Lung (tissue), 12 donors: Measurements from ENCODE around the gene NTN1. TPM values are rescaled to one million over a fixed set of nuclear protein-coding genes. Genes with fewer than 3 reads are reported as not detected.

Experiments used
- ATAC-seq: fragments of 200-7000 bp; cut with Tn5 transposase; one replicate; pipeline ENCODE4 v1.9.1; 2020; ENCODE audit warnings: moderate number of reproducible peaks; ENCODE audit not compliant: insufficient read depth, low FRiP score
- DNase-seq, 3 donors: peaks; one replicate each; pipeline ENCODE4 v3.0.0-alpha.2; 2013 to 2017
- H3K27ac ChIP-seq, 2 donors: one replicate each; pipeline ENCODE4 v1.5.1; 2013; ENCODE audit warnings: mild to moderate bottlenecking in 2 of 2, moderate library complexity in 2 of 2, control low read depth in 1 of 2, inconsistent platforms in 1 of 2, low read depth in 1 of 2, low read length in 1 of 2
- H3K27me3 ChIP-seq, 3 donors: one replicate each; pipeline ENCODE4 v1.5.1; 2013; ENCODE audit warnings: low read length in 2 of 3; ENCODE audit not compliant: control insufficient read depth in 3 of 3, insufficient read depth in 3 of 3
- H3K36me3 ChIP-seq, 4 donors: one replicate each; pipeline ENCODE4 v1.5.1; 2013; ENCODE audit warnings: low read length in 4 of 4, mild to moderate bottlenecking in 1 of 4, moderate library complexity in 1 of 4; ENCODE audit not compliant: control insufficient read depth in 4 of 4, insufficient read depth in 4 of 4
- H3K4me1 ChIP-seq, 5 donors: one replicate each; pipeline ENCODE4 v1.5.1; 2013; ENCODE audit warnings: low read length in 5 of 5, mild to moderate bottlenecking in 2 of 5, moderate library complexity in 1 of 5; ENCODE audit not compliant: control insufficient read depth in 5 of 5, insufficient read depth in 5 of 5
- H3K4me3 ChIP-seq: one replicate; pipeline ENCODE4 v1.5.1; 2013; ENCODE audit warnings: mild to moderate bottlenecking, control low read depth, moderate library complexity
- H3K9ac ChIP-seq, 2 donors: one replicate each; pipeline ENCODE4 v1.5.1; 2013; ENCODE audit warnings: low read length in 2 of 2, control low read depth in 1 of 2; ENCODE audit not compliant: insufficient read depth in 1 of 2
- H3K9me3 ChIP-seq, 4 donors: one replicate each; pipeline ENCODE4 v1.5.1; 2013; ENCODE audit warnings: low read length in 3 of 4, mild to moderate bottlenecking in 1 of 4, moderate library complexity in 1 of 4; ENCODE audit not compliant: control insufficient read depth in 4 of 4, insufficient read depth in 3 of 4
- WGBS, 2 donors: extraction: QIAGEN DNeasy Blood & Tissue Kit; methylation state at CpG; one replicate each; pipeline ENCODE4 v1.1.7; 2013; 5-methylcytosine and 5-hydroxymethylcytosine counted together
- polyA plus RNA-seq, 2 donors: library from polyadenylated mRNA; stranded (reverse); fragments of 200-250 nt; gene quantifications; one replicate each; pipeline ENCODE4 v1.2.1, GENCODE V29; 2013
- total RNA-seq, 2 donors: library from RNA; depleted of rRNA in 1 of 2; stranded (reverse); fragments of >200 nt in 1 of 2; gene quantifications; one replicate each; pipeline ENCODE4 v1.2.1, GENCODE V29; 2014 to 2021
- TF ChIP-seq, protein P1 (sequence below): IDR thresholded peaks from 2 replicates; pipeline ENCODE4 v1.5.1; 2012; ENCODE audit warnings: mild to moderate bottlenecking; ENCODE audit errors: control extremely low read depth, extremely low read depth
- donor health status: control.
- donor health status: control.
- donor health status: Bipolar disorder and iron deficiency.
- donor health status: healthy.
- donor health status: DM: yes; HTN: yes; CAD: no.

Gene NTN1
- total and polyA plus RNA-seq, 4 donors: 3.6 to 17.1 (median 7.8) TPM

DNA sequence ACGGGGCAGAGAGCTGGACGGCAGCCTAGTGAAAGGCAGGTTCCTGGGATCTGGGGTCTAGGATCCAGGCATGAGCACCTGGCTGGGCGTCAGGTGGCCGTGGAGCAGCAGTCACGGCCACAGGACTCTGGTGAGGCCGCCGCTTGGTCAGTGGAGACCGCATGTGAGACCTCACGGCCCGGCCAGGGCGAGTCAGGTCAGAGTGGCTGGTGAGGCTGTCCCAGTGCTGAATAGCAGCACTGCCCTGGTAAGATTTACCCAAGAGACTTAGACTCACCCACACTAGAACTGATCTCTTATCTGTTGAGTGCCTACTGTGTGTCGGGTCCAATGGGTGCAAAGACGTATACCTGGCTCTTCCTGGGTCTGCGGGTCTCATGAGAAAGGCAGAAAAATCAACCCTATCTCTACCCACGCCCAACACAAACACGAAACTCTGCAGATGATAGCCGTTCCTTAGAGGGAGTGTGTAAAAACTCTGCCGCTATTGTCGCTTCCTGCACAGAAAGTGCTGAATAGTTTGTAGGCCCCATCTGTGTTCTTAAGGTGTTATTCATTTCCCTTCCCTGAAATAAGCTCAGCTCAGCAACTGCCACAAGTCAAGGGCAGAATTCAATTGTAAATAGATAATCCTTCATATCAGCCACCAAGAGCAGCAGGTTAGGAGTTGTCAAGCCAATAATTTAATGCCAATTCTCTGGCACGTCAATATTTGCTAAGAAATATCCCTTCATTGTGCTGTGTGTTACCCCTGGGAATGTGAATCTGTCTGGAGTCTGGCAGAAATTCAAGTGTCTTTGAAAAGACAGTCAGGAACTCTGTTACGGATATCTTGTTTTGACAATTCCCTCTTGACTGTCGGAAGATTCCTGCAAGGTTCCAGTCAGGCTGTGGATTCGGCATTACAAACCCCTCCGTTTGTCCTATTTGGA, 240.0 kb downstream of the NTN1 start:
- ATAC-seq (no peak), DNase-seq (no peak)
- no peak overlapping the region for H3K9ac ChIP-seq

DNA sequence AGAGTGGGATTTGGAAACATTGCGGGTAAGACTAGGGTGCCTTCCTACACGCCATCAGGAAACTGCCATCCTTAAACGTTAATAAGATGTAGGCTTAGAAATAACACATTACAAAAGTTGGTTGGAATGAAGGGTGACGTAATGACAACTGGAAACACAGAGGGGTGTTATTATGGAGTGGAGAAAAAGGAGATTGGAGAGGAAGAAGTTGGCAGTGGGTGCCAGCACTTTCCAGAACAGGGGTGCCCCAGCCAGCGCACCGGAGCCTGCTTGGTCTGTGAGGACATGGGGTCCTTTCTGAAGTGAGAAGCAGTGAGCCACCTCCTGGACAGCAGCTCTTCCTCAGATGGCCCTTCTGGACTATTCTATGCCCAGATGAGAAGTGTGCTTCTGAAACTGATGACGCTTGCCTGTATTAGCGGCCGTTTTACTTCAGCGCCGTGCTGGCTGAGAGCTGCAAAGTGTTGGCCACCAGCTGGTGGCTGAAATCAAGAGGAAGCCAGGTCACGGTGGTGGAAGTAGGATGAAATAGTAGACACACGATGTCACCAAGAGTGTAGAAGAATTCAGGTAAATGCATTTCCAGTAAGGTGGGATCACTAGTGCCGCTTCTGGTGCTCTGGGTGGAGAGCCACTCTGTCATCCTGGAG, 244.8 kb downstream of the NTN1 start:
- ATAC-seq (no peak), DNase-seq (no peak)
- Histone ChIP-seq H3K27ac (no peak overlapping the region), H3K36me3 (no peaks in the 10 kb centered on the region), H3K4me3 (no peak overlapping the region), H3K9ac (no peak overlapping the region), H3K9me3 (peaks cover 0 to 4% (median 1%) of the 10 kb centered on the region in 4 donors), H3K27me3 (peaks cover 0 to 15% (median 0%) of the 10 kb centered on the region in 3 donors), H3K4me1 (peaks cover 0 to 2% (median 0%) of the 10 kb centered on the region in 5 donors)
- TF ChIP-seq, protein P1, sequence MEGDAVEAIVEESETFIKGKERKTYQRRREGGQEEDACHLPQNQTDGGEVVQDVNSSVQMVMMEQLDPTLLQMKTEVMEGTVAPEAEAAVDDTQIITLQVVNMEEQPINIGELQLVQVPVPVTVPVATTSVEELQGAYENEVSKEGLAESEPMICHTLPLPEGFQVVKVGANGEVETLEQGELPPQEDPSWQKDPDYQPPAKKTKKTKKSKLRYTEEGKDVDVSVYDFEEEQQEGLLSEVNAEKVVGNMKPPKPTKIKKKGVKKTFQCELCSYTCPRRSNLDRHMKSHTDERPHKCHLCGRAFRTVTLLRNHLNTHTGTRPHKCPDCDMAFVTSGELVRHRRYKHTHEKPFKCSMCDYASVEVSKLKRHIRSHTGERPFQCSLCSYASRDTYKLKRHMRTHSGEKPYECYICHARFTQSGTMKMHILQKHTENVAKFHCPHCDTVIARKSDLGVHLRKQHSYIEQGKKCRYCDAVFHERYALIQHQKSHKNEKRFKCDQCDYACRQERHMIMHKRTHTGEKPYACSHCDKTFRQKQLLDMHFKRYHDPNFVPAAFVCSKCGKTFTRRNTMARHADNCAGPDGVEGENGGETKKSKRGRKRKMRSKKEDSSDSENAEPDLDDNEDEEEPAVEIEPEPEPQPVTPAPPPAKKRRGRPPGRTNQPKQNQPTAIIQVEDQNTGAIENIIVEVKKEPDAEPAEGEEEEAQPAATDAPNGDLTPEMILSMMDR: no peak
- 92 to 93% methylated on average over 14 of the region's 14 CpGs for WGBS, 2 donors

More for the DNA sequence above, 240.0 kb downstream of the NTN1 start:
- H3K27ac ChIP-seq: no peak overlapping the region
- peaks cover 0 to 15% (median 0%) of the 10 kb centered on the region in 3 donors for H3K27me3 ChIP-seq
- peaks cover 0 to 11% (median 0%) of the 10 kb centered on the region in 5 donors for H3K4me1 ChIP-seq
- H3K4me3 ChIP-seq: no peak overlapping the region
- peaks cover 0 to 4% (median 1%) of the 10 kb centered on the region in 4 donors for H3K9me3 ChIP-seq
- no peaks in the 10 kb centered on the region for H3K36me3 ChIP-seq
- TF ChIP-seq, protein P1: no peak
- 75 to 77% methylated on average over 24 of the region's 24 CpGs for WGBS, 2 donors

DNA sequence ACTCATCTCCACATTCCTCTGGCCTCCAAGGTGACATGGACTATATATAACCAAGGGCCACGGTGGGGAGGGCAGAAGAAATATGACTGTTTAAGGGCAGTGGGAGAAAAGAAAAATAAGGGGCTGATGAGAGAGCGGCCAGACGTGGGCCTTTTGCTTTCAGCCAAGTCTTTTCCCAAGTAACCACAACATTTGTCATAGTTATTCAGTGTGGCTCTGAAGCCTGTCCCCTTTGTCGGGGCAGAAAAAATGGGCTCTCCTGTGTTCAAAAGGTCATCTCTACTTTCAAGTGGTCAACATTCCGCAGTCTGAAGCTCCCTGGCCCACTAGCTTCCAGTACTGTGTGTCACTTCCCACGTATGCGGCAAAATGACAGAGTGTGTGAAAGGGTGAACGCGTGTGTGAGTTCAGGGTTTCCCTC, 245.4 kb downstream of the NTN1 start:
- H3K4me3 ChIP-seq: no peak overlapping the region
- no peak overlapping the region for H3K27ac ChIP-seq
- DNase-seq (no peak), ATAC-seq (no peak)
- peaks cover 0 to 4% (median 1%) of the 10 kb centered on the region in 4 donors for H3K9me3 ChIP-seq
- H3K4me1 ChIP-seq: peaks cover 0 to 2% (median 0%) of the 10 kb centered on the region in 5 donors
- H3K36me3 ChIP-seq: no peaks in the 10 kb centered on the region
- TF ChIP-seq, protein P1: no peak
- no peak overlapping the region for H3K9ac ChIP-seq
- H3K27me3 ChIP-seq: peaks cover 0 to 15% (median 0%) of the 10 kb centered on the region in 3 donors
- WGBS, 2 donors: 90 to 95% methylated on average over 9 of the region's 9 CpGs
